Omental fat pad (tissue), 4 donors: ENCODE results near the gene ADAMTS17. TPM values are rescaled to one million over a fixed set of nuclear protein-coding genes. Genes with fewer than 3 reads are reported as not detected.

Experiments
- ATAC-seq: fragments of 150-250 bp; one replicate; pipeline ENCODE4 v1.9.1; 2016; ENCODE audit warnings: mild to moderate bottlenecking, moderate library complexity; ENCODE audit not compliant: low FRiP score
- DNase-seq: peaks from one replicate; pipeline ENCODE4 v3.0.0-alpha.2; 2019; ENCODE audit warnings: low spot score
- CTCF ChIP-seq, 3 donors: fragments of 450-650 bp; IDR thresholded peaks; one replicate each; pipeline ENCODE4 v1.5.1; 2016 to 2017; ENCODE audit warnings: antibody characterized with exemption in 3 of 3, mild to moderate bottlenecking in 3 of 3, moderate library complexity in 2 of 3
- total RNA-seq, 4 donors: library from RNA; depleted of rRNA; stranded (reverse); fragments of >200 nt; gene quantifications; one replicate each; pipeline ENCODE4 v1.1.0, GENCODE V29; 2016

Gene ADAMTS17
- total RNA-seq, 4 donors from 2014 or later: 1.6 to 10.7 (median 5.7) TPM

DNA sequence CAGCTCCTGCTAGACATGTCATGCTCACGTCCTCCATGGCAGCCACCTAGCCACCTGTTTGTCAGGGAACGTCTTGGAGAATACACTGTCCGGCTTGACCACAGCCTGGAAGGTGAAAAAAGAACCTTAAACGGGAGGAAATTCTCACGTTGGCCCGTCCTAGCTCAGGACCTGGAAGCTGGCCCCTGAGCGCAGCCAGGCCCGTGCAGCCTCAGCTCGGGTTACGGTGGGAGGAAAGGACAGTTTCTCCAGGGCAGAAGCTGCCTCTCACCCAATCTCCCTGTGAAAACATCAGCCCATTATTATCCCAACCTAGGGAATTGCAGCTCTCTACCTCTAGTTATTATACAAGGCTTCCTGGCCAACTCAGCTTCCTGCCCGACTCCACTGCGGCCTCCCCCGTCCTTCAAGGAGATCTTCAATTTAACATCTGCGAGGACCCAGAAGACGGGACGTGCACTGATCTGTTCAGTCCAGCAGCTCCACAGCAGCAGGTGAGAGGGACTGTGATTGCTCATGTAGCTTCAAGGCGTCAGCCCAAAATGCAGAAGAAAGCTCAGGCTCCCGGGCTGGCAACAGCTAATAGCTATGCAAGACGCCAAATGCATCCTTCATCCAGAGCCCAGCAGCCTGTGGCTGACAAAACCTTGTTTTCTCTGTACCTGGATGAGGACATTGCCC is 84.7 kb downstream of the ADAMTS17 start:
- DNase-seq: no peak
- TF ChIP-seq CTCF (IDR thresholded peaks at IDR 0.05): no peak
- no peak for ATAC-seq

DNA sequence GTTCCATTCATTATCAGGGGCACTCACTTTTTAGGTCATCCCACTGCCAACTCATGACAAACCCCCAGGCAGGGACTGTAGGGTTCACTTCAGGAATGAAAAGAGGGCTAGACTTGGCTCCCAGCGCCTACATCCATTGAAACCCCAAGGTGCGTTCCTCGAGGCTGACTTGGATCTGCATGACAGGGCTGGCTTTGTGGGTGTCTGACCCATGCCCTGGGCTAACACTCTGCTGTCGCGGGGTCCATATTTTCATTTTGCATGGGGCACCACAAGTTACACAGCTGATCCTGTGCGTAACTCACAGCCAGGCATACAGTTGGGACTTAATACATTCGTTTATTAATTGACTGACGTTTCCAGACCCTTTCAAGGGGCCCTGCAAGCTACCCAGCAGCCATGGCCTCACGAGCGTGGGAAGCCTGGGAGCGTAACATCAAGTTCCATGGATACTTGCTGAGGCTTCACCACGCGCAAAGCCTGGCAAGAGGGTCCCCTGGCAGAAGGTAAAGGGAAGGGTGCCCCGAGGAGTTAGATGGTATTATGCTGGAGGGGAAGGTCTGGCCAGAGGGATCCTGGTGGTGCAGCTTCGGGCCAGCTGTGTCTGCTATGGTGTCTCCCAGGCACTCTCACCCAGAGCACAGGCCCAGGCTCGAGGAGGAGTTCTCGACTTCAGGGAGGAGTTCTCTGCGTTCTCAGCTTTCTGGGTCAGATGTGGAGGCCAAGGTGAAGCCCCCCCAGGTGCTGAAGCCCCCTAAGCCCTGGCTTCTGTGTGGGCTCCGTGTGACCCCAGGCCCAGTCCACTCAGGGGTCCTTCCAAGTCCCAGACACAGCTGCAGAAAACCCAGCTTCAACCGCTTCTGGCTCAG is 85.4 kb downstream of the ADAMTS17 start:
- DNase-seq (no peak), ATAC-seq (no peak)
- no peak for TF ChIP-seq CTCF (IDR thresholded peaks at IDR 0.05)

DNA sequence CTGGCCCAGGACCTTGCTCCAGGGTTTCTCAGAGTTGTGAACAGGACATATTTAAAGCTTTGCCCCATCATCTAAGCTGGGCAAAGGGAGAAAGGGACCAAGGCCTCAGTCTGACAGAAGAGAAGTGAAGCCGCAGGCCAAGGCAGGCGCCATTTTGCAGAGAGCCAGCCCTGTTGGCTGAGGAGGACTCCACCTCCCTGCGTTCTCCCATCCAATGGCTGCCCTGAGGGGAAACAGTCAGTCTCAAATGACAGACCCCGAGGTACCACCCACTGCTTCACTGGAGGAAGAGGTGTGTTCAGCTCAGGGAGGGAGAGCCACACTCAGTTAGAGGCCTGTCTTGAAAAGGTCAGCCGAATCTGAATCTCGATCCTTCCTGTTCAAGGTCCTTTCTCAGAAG is 86.1 kb downstream of the ADAMTS17 start:
- no peak for TF ChIP-seq CTCF (IDR thresholded peaks at IDR 0.05)
- DNase-seq (no peak), ATAC-seq (no peak)

DNA sequence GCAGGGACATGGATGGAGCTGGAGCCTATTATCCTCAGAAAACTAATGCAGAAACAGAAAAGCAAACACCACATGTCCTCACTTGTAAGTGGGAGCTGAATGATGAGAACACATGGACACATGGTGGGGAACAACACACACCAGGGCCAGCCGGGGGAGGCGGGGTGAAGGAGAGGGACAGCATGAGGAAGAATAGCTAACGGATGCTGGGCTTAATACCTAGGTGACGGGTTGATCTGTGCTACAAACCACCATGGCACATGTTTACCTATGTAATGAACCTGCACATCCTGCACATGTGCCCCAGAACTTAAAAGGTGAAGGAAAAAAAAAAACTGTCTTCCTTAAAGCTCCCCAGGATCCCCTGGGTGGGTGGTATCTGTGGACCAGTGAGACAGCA is 87.1 kb downstream of the ADAMTS17 start:
- no peak for DNase-seq
- ATAC-seq: no peak
- TF ChIP-seq CTCF (IDR thresholded peaks at IDR 0.05): no peak

DNA sequence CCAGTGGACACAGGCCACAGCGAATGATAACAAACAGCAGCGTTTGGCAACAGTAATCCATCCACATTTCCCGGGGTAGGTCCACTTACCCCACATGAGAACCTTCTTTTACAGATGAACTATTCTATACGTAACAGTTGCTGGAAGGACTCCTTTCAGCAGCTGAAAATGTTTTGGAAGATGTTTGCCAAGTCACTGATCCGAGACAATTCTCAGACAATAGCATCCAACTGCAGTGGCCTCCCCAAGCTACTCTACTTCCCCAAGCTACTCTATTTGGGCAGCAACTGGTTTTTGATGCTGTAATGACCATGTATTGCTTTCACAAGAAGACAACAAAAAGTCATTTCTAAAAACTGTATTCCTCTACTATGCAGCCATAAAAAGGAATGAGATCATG is 87.5 kb downstream of the ADAMTS17 start:
- no peak for ATAC-seq
- no peak for DNase-seq

GRCh38 chr15:100253640-100254039 is 88.1 kb downstream of the ADAMTS17 start:
- DNase-seq: no peak
- no peak for TF ChIP-seq CTCF (IDR thresholded peaks at IDR 0.05)

More for the DNA sequence above, 87.5 kb downstream of the ADAMTS17 start:
- TF ChIP-seq CTCF (IDR thresholded peaks at IDR 0.05): no peak

More at GRCh38 chr15:100253640-100254039, 88.1 kb downstream of the ADAMTS17 start:
- ATAC-seq: no peak
